Measurements from ENCODE around the gene CTNNA3. TPM values are rescaled to one million over a fixed set of nuclear protein-coding genes. Genes with fewer than 3 reads are reported as not detected.
"Not testable (repeated sequence)": the region's sequence is repeated elsewhere in the genome, so short reads cannot be mapped to it uniquely, and the experiment has no call there.

The CTNNA3 gene
- total and polyA plus RNA-seq, 12 donors: 2.0 to 213 (median 171) TPM

DNA sequence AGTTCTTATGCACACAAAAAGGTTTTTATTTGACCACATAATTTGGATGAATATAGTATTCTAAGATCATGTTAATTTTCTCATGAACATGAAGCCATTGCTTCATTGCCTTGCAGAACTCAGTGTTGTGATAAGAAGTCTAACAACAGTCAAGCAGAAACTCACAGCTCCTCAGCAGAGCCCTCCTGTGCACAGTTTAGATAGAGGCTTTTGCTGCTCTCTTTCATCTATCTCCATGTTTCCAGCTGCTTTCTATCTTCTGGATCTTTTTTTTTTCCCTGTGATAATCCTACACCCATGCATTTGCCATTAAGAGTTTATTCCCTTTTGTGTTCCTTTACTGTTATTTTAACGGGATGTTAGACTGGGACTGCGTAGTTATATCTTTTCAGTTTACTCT, 1327.8 kb downstream of the CTNNA3 start:
- intact Hi-C loops (cut with DNase I): no loop called here
- no peak overlapping the region for H3K27ac ChIP-seq
- H3K36me3 ChIP-seq: no peaks in the 10 kb centered on the region
- ATAC-seq: no peak
- H3K4me3 ChIP-seq: no peak overlapping the region
- no peak for DNase-seq
- H3K9me3 ChIP-seq: peaks cover 0 to 3% (median 0%) of the 10 kb centered on the region in 11 donors
- no peak for TF ChIP-seq CTCF (IDR thresholded peaks at IDR 0.05)
- WGBS, 2 donors: 75 to 89% methylated on average over 2 of the region's 2 CpGs
- no peaks in the 10 kb centered on the region for H3K4me1 ChIP-seq
- no peaks in the 10 kb centered on the region for H3K27me3 ChIP-seq

- no peak for DNase-seq
- intact Hi-C loops (cut with DNase I): no loop called here
- WGBS, 2 donors: 54 to 61% methylated on average over 3 of the region's 3 CpGs
- Histone ChIP-seq H3K9me3 (peaks cover 0 to 5% (median 0%) of the 10 kb centered on the region in 11 donors), H3K36me3 (no peaks in the 10 kb centered on the region), H3K27ac (no peak overlapping the region), H3K4me1 (no peaks in the 10 kb centered on the region), H3K27me3 (no peaks in the 10 kb centered on the region), H3K4me3 (no peak overlapping the region)
- TF ChIP-seq CTCF (IDR thresholded peaks at IDR 0.05): no peak
- ATAC-seq: no peak
These were observed 1329.8 kb downstream of the CTNNA3 start for GRCh38 chr10:66366163-66366562.

DNA sequence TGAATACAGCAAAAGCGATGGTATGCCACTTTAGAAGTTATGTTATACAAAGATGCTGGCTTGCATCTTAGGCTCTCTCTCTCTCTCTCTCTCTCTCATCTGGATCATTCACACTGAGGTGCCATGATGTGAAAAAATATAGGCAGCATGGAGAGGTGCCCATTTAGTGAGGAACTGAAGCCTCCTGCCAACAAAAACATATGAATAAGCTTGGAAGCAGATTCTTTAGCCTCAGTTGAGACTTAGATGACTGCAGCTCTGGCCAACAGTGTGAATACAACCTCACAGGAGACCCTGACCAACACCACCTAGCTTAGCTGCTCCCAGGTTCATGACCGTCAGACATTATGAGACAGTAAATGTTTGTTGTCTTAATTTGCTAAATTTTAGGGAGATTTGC, 1330.3 kb downstream of the CTNNA3 start:
- Histone ChIP-seq H3K4me3 (no peak overlapping the region), H3K4me1 (no peaks in the 10 kb centered on the region), H3K9me3 (peaks cover 0 to 5% (median 0%) of the 10 kb centered on the region in 11 donors), H3K27ac (no peak overlapping the region), H3K36me3 (no peaks in the 10 kb centered on the region), H3K27me3 (no peaks in the 10 kb centered on the region)
- ATAC-seq: no peak
- no peak for DNase-seq
- 50 to 70% methylated on average over 2 of the region's 2 CpGs for WGBS, 2 donors
- TF ChIP-seq CTCF (IDR thresholded peaks at IDR 0.05): no peak
- intact Hi-C loops (cut with DNase I): no loop called here

GRCh38 chr10:66362522-66362921, 1333.5 kb downstream of the CTNNA3 start:
- H3K27me3 ChIP-seq: no peaks in the 10 kb centered on the region
- DNase-seq (no peak), ATAC-seq (no peak)
- intact Hi-C loops (cut with DNase I): no loop called here
- WGBS, 2 donors: 82 to 86% methylated on average over 3 of the region's 3 CpGs
- no peak overlapping the region for H3K27ac ChIP-seq
- no peak for TF ChIP-seq CTCF (IDR thresholded peaks at IDR 0.05)
- H3K4me3 ChIP-seq: no peak overlapping the region
- no peaks in the 10 kb centered on the region for H3K36me3 ChIP-seq
- no peaks in the 10 kb centered on the region for H3K4me1 ChIP-seq
- peaks cover 0 to 5% (median 0%) of the 10 kb centered on the region in 11 donors for H3K9me3 ChIP-seq

DNA sequence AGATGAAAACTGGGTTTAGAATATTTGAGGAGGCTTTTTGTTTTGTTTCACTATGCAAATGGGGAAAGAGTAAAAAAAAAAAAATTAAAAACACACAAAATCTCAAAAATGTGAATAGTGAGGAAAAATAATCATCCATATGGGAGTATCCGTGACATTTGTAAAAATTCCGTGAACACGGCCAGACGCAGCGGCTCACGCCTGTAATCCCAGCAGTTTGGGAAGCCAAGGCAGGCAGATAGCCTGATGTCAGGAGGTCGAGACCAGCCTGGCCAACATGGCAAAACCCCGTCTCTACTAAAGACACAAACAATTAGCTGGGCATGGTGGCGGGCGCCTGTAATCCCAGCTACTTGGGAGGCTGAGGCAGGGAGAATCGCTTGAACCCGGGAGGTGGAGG, 1342.2 kb downstream of the CTNNA3 start:
- H3K27me3 ChIP-seq; intact Hi-C loops (cut with DNase I); H3K4me1 ChIP-seq; H3K36me3 ChIP-seq; H3K9me3 ChIP-seq: not testable (repeated sequence)
- DNase-seq: peak in 1 of 2 donors; percentile 19
- peak in 3 of 8 donors; percentile 16 to 52 (median 41) for ATAC-seq
- Histone ChIP-seq H3K27ac (peak overlapping the region in 3 of 10 donors; percentile 11 to 37 (median 25)), H3K4me3 (peak overlapping the region in 2 of 10 donors; percentile 3 to 16)
- WGBS, 2 donors: 81 to 83% methylated on average over 12 of the region's 12 CpGs
